Stimulated activated CD8-positive, alpha-beta memory T cell treated with anti-CD3 and anti-CD28 coated beads, Interleukin-15, amount 100 ng/mL, for 48 hours (primary cell): Measurements from ENCODE around the gene PSPC1.
"Not testable (repeated sequence)": the region's sequence is repeated elsewhere in the genome, so short reads cannot be mapped to it uniquely, and the experiment has no call there.

ENCODE experiments used
- DNase-seq, 2 donors: peaks; one replicate each; pipeline ENCODE4 v3.0.0-alpha.2; 2020; ENCODE audit warnings: low read depth in 2 of 2

PSPC1 gene

DNA sequence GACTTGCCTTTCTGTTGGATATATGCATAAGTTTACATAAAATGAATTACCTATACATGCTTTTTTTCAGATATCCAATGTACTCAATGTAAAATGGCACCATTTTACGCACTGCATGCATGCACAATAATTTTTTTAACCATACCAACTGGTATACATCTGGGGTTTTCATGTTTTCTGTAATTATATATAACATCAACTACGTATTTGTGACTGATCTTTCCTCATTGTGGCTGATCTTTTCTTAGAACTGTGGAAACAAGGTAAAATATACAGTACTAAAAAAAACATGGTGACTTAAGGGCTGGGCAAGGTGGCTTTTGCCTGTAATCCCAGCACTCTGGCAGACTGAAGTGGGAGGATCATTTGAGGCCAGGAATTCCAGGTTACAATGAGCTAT lies 18.5 kb downstream of the PSPC1 start:
- DNase-seq, result no peak

DNA sequence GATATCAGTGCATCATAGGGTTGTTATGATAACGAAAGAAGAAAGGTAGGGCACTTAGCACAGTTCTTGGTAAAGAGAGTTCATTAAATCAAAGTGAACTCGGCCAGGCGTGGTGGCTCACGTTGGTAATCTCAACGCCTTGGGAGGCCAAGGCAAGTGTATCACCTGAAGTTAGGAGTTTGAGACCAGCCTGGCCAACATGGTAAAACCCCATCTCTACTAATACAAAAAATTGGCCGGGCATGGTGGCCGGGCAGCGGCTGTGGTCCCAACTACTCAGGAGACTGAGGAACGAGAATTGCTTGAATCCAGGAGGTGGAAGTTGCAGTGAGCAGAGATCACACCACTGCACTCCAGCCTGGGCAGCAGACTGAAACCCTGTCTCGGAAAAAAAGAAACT lies 19.1 kb downstream of the PSPC1 start:
- DNase-seq, result no peak

DNA sequence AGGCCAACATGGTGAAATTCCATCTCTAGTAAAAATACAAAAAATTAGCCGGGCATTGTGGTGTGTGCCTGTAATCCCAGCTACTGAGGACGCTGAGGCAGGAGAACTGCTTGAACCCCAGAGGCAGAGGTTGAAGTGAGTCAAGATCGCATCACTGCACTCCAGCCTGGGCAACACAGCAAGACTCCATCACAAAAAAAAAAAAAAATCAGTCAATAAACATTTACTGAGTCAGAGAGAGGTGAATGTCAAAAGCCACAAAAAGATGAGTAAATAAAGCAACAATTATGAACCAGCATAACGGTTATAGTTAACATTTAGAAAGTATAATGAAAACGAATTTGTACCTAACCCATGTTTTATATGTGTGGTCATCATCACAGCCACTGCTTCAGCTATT lies 23.1 kb downstream of the PSPC1 start:
- DNase-seq, result no peak

DNA sequence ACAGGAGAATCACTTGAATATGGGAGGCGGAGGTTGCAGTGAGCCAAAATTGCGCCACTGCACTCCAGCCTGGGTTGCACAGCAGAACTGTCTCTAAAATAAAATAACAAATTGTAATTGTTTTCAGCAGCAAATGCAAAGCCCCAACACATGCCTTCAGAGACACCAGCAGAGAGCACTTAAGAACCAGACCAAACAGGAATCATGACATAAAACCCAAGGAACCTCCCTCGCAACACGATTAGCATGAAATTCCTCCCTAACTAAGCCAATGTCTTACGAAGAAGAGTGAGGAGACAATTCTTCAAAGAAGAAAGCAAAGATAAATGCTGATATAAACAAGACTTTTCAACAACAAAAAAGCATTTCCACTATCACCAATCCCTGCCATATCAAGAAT lies 40.1 kb downstream of the PSPC1 start:
- no peak for DNase-seq

DNA sequence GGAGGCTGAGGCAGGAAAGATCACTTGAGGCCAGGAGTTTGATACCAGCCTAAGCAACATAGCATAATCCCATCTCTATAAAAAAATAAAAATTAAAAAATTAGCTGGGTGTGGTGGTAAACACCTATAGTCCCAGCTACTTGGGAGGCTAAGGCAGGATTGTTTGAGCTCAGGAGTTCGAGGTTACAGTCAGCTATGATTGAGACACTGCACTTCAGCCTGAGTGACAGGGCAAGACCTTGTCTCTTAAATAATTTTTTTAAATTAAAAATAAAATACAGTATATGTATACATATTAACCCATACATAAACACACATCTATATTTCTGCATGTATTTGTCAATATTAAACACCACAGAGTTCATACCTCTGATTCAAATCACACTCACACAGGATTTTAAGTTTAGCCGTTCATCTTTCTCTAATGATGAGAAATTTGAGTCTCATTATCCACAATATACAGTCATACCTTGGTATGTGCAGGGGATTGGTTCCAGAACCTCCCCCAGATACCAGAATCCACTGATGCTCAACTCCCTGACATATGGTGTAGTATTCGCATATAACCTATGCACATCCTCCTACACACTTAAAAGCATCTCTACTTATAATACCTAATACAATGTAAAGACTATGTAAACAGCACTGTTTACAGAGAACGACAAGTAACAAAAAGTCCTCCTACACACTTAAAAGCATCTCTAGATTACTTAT lies 44.7 kb downstream of the PSPC1 start:
- DNase-seq, result no peak

DNA sequence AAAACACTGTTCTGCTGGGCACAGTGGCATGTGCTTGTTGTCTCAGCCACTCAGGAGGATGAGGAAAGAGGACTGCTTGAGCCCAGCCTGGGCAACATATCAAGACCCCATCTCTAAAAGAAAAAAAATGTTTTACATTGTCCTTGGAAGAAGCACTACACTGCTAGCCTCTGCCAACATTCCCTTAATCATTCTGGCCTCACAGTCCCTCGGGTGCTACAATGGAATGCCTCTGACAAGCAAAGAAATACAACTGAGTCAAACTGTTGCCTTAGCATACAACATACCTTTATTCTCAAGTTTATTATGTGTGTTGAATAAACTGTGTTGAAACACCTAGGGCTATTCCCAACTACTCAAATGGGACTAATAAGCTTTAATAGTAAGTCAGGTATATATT lies 56.1 kb downstream of the PSPC1 start:
- DNase-seq, result no peak

DNA sequence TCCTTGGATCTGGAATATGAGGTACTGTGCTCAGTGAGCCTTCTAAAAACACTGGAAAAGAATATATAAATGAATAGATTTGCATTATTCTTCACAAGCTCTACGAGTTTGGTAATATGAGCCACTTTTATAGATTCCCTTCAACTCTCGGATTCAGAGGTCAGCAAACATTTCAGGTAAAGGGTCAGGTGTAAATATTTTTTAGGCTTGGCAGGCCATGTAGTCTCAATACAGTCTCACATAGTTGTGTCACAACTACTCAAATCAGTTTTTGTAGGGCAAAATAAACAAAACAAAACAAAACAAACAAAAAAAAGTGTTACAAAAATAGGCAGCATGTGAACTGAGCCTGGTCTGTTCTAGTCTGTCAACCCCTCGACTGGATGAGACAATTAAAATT lies 57.4 kb downstream of the PSPC1 start:
- no peak for DNase-seq

DNA sequence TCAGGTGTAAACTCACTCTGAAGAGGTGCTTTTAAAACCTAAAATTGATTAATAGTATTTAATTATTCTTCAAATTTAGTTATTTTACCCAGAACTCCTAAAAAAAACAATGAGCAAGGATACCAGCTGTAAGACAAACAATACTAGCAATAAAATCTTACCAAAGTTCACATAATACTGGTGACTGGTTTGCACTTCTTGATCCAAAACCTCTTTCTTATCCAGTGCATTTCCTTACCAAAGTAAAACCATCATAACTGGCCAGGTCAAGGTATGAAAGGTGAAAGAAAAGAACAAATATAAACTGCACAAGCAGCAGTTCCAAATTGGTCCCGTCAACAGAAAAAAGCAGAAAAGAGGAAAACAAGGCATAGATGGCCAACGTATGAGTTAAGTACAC lies 62.7 kb downstream of the PSPC1 start:
- no peak for DNase-seq

DNA sequence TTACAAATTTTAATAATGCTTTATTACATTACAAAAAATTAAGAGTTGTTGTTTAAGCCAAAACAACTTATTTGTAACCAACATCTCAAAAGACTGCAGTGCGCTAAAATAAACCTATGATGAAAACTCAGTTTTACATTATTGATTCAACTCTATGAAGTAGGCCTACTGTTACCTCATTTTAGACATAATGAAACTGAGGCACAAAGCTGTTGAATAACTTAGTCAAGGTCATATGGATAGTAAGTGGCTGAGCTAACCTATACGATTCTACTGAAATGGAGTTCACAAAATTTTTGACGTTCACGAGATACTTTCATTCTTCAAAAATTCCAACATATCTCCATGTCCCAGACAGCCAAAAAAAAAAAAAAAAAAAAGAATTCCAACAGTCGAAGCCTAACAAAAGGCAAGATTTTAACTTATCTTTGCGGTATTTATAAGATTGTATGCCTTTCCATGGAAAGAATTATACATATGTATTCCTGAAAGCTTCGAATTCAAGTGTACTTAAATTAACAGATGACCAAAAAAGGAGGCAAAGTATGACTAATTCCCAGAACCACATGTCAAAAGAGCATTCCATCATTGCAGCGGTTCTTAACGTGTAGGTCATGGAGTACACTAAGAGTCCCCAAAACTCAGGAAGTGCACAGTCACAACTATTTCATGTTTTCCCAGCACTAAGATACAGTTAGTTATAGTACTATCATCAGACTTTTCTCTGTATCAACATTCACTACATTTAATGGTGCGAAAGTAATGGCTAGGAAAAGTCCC lies 69.4 kb downstream of the PSPC1 start:
- no peak for DNase-seq

DNA sequence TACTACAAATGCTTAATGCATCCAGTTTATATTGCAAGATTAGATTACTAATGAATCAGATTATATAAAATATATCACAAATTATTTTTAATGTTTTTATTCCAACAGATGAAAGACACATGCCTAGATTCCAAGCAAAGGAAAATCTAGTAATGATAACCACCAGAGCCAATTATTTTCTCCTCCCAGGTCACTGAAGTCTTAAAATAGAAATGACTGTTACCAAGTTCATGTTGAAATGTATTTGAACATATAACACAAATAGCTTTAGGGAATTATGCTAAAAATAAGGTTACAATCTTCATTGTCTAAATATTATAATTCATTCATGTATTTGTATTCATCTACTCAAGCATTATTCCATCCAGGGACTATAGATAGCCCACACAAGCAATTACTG lies 73.0 kb downstream of the PSPC1 start:
- DNase-seq, result not testable (repeated sequence)

DNA sequence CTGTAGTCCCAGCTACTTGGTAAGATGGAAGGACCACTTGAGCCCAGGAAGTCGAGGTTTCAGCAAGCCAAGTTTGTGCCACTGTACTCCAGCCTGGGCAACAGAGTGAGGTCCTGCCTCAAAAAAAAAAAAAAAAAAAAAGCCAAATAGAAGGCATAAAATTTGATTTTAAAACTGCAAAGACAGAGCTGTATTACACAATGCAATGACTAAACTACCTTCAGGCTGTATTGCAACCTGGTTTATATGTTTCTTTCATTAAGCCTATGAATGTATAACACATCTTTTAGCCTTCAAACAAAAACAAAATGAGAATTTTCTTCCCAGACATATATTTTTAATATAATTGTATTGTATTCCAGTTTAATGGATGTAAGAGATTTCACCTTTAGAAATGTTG lies 73.7 kb downstream of the PSPC1 start:
- DNase-seq, result not testable (repeated sequence)

DNA sequence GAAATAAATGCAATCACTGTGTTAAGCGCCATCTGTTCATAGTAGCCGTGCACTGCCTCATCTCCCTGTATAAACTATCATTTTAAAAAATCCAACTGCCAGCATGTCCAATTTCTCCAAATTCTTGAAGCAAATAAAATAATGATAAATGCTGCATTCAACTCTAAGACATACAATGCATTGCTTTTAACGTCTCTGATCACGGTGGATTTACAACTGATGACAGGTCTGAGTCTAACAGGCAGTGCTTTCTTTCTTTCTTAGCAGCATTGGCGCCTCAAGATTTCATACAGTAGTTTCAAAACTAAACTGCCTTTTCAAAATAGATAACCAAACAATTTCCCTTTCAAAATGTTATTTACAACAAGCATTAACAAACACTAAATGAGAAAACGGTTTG lies 78.5 kb downstream of the PSPC1 start:
- not testable (repeated sequence) for DNase-seq

DNA sequence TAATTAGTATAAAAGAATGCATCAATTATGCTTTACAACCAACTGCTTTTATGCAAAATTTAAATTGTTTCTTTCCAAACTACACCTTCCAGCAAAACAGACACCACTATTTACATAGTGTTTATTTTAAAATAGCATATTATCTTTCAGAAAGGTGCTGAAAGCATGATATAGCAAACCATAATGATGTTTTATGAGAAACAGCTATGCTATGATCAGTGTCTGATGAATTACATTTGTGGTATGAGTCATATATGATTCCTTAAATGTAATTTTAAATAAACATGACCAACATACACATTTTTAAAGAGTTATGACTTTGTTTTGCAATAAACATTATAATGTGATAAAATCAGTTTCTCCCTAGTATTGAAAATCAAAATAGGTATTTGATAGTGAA lies 81.1 kb downstream of the PSPC1 start:
- DNase-seq, result not testable (repeated sequence)

DNA sequence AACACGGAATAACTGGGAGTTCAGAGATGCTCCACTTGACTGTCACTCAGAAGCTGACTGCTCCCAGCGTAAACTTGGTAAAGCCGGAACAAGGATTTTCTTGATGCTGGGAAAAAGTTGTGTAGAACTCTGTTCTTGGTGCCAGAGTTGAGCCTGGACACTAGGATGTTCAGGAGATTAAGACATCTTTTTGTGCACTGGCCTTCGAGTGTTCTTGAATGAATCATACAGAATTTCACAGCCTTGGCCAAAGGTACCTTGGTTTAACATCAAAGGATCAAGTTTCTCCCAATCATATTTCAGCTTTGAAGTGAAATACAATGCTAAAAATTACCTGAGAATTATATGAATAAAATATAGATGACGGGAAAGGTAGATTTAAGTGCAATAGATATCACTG lies 81.8 kb downstream of the PSPC1 start:
- DNase-seq, result not testable (repeated sequence)

DNA sequence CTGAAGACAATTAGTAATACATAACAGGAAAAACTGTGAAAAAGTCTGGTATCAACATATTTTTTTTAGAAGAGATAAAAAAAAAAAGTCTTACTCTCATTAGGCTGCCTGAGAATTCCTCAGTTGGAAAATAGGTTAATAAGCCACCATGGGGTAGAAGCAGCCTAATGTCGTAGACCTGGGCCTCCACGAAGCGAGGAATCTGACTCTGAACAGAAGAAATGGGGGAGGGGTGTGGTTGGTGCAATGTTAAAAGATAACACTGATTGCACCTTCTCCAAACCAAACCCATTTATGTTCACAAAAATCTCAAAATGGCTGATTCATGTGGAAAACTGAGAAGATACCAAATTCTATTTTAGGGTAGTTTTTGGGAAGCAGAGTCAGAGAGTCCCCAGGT lies 86.9 kb downstream of the PSPC1 start:
- no peak for DNase-seq

DNA sequence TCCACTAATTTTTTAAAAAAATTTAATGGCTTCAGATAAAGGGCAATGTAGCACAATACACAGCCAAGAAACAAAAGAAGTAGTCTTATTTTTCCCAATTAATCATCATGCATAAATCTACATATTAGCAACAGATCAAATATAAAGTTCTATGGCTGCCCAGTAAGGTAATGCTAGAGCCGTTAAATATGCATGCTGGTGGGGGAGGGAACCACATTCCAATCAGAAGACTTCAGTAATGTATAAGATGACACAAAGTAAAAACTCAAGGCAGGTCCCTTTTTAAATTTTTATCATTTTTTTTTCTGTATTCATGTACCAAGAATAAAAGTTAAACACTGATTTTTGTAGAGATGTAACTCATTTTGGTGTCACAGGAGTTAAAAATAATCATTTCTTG lies 87.3 kb downstream of the PSPC1 start:
- DNase-seq, result no peak

DNA sequence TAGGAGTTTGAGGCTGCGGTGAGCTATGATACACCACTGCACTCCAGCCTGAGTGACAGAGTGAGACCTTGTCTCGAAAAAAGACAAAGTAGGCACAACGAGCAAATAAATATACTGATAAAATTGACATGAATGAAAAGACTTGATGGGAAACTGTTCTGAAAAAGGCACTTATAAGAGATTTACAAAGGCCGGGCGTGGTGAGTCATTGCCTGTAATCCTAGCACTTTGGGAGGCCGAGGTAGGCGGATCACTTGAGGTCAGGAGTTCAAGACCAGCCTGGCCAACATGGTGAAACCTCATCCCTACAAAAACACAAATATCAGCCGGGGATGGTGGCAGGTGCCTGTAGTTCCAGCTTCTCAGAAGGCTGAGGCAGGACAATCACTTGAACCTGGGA lies 91.3 kb downstream of the PSPC1 start:
- not testable (repeated sequence) for DNase-seq

DNA sequence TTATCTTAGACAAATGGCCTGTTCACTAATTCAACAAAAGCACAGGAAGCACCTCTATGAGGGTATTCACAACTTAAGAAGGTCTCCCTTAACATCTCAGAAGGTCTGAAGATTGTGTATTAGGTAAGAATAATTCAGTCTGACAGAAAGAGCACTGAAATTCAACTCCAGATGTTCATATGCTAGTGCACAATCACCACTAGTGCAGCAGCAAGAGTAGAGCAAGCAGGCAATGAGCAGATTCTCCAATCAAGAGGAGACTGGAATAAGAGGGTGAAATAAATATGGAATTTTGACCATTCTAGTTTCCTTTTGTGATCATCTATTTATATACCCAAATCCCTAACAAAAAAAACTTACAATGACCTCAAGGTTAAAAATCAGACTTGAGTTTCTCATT lies 97.3 kb downstream of the PSPC1 start:
- DNase-seq, result no peak

DNA sequence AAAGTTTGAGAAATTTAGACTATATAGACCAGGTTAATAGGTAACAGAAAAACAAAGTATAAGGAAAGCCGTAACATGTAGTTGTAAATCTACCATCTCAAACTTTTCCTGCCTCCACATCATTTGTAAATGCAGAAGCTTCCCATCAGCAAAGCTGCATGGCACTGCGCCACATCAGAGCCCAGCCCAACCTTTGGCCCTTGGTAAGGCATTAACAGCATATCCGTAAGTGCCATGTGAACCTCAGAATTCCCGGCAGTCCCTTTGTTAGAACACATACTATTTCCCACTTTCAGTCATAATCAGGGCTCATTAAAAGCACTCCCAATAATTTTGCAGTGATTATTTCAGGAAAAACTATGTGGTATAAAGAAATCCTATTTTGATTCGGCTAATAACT lies 97.7 kb downstream of the PSPC1 start:
- DNase-seq, result no peak

DNA sequence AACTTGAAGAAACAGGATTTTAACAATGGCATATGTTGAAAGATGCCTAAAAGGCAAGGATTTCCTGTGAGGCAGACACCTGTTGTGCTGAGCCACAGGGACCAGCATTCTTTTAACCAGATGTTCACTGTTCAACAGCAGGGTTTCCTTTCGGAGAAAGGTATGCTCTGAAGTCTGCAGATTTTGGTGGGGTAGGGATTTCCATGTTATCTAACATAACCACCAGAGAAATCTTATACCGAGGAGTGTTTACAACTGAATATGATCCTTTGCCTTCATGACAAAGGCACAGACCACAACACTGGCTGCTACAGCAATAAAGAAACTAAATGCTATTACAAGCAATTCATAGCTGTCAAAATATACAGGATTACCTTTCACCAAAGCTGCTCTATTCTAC lies 101.2 kb downstream of the PSPC1 start:
- DNase-seq, result no peak

DNA sequence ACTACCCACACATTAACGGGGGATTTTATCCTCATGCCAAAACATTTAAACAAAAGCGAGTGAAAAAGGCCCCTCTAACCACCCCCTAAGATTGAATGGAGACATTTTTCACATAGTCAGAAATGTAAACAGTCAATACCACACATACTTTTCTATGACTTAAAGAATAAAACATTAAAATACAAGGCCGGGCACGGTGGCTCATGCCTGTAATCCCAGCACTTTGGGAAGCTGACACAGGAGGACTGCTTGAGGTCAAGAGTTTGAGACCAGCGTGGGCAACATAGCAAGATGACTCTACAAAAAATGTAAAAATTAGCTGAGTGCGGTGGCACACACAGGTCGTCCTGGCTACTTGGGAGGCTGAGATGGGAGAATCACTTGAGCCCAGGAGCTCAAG lies 102.0 kb downstream of the PSPC1 start:
- no peak for DNase-seq

DNA sequence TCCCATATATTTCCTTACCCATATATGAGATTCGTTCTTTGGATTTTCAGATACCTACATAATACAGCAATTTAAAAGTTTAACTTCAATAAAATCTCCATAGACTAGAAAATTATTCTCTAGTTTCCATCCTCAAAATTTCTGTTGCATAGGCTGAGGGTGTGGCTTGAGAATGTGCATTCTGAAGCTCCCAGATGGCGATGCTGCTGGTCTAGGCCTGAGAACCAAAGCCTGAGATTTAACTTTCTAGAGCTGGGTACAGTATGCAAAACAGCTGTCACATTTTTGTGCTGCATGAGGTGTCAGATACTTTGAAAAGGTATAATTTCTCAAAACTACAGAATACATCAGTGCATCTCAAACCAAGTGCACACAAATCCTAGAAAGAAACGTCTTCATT lies 106.6 kb downstream of the PSPC1 start:
- DNase-seq, result no peak

DNA sequence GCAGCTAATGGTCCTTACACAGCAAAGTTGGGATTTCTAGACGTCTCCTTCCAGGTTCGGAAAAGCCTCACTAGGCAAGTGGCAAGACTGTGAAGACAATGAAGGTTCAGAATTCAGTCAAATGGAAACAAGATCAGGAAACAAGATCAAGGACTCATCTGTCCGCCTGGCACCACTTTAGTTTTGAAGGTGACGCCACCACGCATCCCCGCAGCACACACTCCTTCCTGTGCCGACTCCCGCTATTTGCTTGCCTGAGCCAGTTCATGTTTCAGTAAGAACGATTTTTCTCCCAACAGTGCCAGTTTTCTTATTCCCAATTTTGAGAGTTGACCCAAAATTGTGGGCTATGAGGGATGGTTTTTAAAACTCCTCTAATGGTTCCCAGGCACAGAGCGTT lies 107.8 kb downstream of the PSPC1 start:
- no peak for DNase-seq
